Body of pancreas (tissue), 4 donors: ENCODE measurements around the gene SLC26A9.

Experiments used
- CTCF ChIP-seq, 7 experiments: fragments of 450-650 bp in 4 of 7; fragments of 200-600 bp in 3 of 7; sonication (generic) in 3 of 7; IDR thresholded peaks; one replicate each; pipeline ENCODE4 v1.5.1; 2016 to 2019; ENCODE audit warnings: antibody characterized with exemption in 7 of 7
- POLR2A ChIP-seq, 3 donors: fragments of 450-650 bp; IDR thresholded peaks; one replicate each; pipeline ENCODE4 v1.6.1; 2016; ENCODE audit warnings: antibody characterized with exemption in 3 of 3, mild to moderate bottlenecking in 2 of 3

DNA sequence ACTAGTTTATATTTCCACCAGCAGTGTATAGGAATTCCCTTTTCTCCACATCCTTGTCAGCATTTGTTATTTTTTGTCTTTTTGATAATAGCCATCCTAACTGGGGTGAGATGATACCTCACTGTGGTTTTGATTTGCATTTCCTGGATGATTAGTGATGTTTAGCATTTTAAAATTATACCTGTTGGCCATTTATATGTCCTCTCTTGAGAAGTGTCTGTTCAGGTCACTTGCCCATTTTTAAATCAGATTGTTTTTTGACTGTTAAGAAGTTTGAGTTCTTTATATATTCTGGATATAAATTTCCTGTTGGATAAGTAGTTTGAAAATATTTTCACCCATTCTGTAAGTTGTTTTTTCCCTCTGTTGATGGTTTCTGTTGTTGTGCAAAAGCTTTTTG lies 62.3 kb downstream of the SLC26A9 start:
- TF ChIP-seq CTCF (IDR thresholded peaks at IDR 0.05) (no peak), POLR2A (IDR thresholded peaks at IDR 0.05) (no peak)
